Activated T-helper 1 cell treated with Interleukin-2 at 50 U/mL for 16 hours (primary cell): Measurements from ENCODE around the gene CDK2.
"Not testable (repeated sequence)": the region's sequence is repeated elsewhere in the genome, so short reads cannot be mapped to it uniquely, and the experiment has no call there.

Experiments
- DNase-seq: peaks from one replicate; pipeline ENCODE4 v3.0.0-alpha.2; 2020; ENCODE audit warnings: low read depth

The CDK2 gene

DNA sequence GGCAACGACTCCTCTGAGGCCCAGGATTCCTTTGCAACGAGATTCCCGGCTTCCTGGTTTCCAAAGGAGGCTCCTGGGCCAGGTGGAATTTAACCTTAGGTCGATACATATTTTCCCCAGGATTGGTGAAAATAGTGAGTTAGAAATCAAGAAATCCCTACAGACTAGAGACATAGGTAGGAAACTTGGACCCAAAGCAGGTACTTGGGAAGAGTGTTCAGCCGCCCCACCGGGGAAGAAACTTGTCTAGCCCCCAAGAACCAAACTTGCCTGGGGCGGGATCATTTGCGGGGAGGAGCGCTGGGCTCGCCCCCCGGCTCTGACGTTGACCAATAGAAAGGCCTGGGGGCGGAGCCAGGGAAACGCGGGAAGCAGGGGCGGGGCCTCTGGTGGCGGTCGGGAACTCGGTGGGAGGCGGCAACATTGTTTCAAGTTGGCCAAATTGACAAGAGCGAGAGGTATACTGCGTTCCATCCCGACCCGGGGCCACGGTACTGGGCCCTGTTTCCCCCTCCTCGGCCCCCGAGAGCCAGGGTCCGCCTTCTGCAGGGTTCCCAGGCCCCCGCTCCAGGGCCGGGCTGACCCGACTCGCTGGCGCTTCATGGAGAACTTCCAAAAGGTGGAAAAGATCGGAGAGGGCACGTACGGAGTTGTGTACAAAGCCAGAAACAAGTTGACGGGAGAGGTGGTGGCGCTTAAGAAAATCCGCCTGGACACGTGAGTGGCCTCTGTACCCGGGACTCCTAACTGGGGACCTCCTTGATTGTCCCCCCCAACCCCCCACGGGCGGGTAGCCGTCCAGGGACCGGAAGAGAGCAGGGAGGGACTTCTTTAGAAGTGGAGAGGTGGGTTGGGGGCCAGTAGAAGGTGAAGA, at the start of gene CDK2:
Gene CDK2 (plus strand): TSS at position 423 of the 874 bp plus-strand sequence. CDS start 179 bp downstream, at position 602.
- DNase-seq: peak; percentile 78

DNA sequence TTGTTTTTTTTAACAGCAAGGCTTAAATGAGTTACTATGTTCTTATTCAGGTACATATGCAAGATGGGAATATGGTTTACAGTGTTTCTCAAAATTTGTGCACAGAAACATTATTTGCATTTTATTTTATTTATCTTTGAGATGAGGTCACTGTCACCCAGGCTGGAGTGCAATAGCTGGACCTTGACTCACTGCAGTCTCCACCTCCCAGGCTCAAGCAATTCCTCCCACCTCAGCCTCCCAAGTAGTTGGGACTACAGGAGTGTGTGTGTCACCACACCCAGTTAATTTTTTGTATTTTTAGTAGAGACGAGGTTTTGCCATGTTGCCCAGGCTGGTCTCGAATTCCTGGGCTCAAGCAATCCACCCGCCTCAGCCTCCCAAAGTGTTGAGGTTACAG, 47.6 kb upstream of the CDK2 start:
- not testable (repeated sequence) for DNase-seq

DNA sequence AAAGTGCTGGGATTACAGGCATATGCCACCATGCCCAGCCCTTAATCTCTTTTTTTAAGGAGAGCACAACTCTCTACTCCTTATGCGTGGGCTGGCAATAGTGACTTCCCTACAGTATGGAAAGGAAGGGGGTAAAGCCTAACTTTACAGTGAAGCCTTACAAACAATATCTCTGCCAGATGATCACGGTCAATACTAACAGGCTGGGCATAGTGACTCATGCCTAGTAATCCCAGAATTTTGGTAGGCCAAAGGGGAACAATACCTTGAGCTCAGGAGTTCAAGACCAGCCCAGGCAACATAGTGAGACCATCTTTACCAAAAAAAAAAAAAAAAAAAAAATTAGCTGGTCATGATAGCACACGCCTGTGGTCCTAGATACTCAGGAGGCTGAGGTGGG, 44.5 kb upstream of the CDK2 start:
- DNase-seq: no peak

DNA sequence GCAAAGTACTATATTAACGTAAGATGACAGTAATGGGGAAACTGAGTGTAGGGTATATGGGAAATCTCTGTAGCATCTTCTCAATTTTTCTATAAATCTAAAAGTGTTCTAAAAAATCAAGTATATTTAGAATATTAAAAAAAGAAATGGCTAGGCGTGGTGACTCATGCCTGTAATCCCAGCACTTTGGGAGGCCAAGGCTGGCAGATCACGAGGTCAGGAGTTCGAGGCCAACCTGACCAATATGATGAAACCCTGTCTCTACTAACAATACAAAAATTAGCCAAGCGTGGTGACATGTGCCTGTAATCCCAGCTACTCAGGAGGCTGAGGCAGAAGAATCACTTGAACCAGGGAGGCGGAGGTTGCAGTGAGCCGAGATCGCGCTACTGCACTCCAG, 43.0 kb upstream of the CDK2 start:
- not testable (repeated sequence) for DNase-seq

DNA sequence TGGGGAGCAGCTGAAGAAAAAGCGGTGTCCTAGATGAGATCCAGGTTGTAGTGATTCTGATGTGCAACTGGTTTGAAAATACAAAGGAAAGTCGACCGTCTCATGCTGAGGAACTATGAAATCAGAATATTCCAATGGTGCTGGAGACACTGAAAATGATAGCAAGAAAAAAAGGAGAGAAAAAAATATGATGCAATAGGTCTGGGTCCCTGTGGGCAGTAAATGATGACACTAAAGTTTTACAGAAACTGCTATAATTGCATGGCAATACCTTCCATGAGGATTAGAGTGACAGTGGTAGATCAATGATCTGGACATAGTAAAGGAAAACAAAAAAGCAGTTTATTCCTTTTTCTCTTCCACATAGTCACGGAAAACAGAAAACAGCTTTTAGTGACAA, 41.3 kb upstream of the CDK2 start:
- DNase-seq: no peak

DNA sequence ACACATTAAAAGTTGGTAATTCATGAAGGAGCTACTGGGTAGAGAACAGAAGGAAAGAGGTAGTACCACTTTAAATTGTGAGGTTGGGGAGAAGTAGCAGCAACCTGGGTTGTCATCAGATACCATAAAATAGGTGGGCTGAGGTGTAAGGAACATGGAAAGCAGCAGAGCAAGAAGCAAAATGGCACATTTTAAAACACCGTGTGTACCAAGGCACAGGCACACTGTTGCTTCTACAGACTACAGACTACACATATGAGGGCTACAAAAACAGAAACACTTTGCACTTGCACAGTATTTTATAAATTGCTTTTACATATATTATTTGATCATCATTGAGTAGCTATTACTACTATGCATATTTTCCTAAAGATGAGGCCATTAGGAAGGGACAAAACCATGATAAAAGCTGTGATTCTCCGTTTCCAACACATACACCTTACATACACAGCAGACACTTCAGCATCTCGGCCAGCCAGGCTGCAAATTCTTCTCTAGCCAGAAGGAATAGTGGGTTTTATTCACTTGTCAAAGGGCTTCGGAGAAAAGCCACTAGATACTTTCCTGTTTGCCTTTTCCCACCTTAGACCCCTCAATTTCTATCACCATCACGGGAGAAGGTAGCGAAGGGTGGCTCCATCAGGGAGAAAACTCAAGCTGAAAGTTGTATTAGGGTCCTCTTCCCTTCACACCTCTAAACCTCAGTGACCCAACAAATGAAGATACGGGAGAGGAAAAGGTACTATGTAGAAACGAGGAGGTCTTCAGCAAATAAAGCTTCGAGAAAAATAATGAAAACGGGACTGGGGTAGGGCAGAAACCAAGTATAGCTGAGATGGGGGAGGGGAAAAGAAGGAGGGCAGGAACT, 40.5 kb upstream of the CDK2 start:
- no peak for DNase-seq

DNA sequence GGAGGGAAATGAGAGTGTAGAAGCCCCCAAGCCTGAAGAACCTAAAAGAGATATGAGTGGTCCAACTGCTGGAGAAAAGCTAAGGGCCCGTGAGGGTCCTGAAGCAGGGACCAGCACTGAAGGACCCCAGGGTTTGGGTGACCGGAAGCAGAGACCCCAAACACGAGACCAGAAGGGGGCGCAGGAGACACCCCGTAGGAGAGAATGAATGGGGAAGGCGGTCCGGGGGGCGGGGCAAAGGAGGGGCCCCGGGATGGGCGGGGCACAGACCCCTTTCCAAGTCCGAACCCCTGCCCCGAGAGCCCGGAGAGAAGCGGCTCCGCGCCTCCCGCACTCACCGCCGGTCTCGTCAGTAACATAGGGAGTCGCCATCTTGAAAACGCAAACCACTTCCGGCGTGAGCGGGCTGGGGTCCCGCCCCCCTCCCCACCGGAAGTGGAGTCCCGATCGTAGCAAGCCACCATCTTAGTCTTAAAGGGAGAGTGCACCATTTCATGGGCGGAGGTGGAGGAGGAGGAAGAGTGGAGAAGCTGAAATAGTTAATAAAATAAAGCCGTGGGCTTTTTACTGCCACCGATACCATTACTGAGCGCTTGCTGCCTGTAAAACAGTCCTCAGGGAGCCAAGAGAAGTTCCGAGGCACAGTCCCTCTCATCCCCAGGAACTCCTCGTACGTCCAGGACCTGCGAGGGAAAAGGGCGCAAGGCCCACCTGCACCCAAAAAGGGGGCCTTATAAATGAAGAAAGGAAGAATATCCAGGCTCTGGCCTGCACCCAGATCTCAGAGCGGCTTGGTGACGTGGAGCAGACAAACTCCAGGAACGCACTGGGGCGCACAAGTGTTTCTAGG, 39.7 kb upstream of the CDK2 start:
- peak; percentile 87 for DNase-seq

DNA sequence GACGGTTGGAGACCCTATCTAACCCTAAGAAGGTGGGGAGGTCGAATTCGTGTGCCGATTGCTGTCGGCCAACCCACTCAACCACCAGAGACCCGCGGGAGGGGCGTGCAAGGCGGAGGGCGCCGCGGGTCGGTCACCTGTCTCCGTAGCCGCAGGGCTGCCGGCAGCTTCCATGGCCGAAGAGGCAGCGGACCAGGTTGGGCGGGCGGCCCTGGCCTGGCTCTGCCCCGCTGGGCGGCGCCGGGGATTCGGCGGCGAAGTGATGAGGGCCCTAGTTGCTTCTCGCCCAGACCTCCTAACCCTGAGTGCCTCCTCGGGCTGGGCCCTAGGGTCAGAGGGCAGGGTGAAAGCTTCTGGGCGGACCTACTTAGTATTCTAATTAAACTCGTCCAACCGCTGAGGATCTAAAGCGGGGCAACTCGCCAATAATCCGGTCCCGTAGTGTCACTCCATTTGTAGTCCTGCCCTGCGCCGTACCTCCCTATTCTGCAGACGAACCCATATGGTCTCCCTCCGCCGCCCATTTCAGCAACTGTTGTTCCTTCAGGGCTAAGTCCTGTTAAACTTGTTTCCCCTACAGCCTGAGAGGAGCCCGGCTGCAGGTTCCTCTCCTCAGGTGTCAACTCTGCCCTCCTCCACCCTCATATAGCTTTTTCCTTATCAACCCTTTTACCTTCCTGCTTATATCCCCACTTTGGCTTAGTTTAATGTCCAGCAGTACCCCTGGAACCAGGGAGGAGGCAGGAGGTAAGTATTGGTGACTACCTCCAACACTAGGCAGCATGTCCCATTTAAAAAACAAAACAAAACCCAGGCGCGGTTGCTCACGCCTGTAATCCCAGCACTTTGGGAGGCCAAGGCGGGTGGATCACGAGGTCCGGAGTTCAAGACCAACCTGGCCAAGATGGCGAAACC, 38.8 kb upstream of the CDK2 start, which contains the start of gene PYM1:
Gene PYM1 (minus strand): TSS at position 307 of the 915 bp plus-strand sequence. CDS start 133 bp downstream, at position 174.
- peak; percentile 55 for DNase-seq

DNA sequence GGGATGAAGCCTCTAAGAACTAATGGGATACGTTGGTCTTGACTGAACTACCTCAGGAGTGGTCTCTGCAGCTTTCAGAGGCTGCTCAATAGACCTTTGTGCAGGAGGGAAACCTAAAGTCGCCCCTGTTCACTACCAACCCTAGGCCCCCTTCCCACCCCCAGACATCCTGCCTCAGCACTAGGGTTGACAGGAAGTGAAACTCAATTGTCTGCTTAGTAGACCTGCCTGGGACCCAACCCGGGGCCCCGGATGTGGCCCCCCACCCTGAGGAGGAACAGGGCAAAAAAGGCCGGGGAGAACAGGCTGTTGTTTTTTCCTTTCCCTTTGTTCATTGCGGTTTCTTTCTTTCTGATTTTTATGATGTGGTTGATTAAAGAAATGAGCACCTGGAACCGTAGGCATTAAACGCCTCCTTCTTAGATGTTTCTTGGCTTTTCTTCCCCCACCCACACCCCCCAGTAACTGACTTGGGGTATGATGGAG, 37.3 kb upstream of the CDK2 start:
- peak; percentile 87 for DNase-seq

DNA sequence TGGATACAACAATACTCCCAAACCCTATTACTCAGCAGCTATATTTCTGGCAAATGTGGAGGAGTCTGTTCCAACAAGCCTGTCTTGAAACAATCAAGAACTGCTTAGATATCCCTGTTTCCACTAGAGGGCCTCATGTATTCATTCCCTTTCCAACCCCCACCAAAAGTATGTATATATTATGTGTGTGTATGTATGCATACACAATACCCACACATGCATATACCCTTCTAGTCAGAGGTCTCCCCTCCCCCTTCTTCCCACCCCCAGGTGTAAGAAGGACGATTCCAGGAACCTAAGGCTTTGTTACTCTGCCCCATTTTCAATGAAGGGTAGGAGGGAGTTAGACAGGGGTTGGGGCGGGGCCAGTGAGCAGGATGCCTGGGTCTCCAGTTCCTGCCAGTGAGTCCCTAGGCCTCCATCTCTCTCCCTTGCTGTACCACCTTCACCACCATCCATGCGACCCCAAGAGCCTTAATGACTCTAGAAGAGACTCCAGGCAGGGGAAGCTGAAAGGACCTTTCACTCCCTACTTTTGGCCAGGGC, 35.8 kb upstream of the CDK2 start, which contains the start of gene DGKA:
Gene DGKA (plus strand): TSS at position 392 of the 546 bp plus-strand sequence. CDS start 5,342 bp downstream, outside the sequence.
- DNase-seq: peak; percentile 66

DNA sequence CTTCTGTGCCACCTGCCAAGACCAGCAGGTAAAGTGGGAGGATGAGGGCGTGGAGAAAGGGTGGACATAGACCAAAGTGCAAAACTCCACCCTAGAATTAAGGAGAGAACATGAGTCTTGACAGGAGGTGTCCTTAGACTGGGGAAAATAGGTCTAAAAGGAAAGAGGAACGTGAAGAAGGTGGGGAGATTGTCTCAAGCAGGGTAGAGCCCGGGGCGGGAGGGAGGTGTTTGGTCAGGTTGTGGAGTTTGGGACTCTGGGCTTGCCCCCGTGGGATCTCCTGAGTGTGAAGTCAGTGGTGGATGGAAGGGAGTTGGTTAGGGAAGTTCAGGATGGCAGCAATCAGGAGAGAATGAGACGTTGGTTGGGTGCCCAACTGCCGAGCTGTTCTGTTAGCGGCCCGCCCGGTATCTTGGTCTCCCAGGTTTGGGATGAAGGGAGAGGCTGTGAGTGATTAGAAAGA, 35.3 kb upstream of the CDK2 start:
- no peak for DNase-seq

DNA sequence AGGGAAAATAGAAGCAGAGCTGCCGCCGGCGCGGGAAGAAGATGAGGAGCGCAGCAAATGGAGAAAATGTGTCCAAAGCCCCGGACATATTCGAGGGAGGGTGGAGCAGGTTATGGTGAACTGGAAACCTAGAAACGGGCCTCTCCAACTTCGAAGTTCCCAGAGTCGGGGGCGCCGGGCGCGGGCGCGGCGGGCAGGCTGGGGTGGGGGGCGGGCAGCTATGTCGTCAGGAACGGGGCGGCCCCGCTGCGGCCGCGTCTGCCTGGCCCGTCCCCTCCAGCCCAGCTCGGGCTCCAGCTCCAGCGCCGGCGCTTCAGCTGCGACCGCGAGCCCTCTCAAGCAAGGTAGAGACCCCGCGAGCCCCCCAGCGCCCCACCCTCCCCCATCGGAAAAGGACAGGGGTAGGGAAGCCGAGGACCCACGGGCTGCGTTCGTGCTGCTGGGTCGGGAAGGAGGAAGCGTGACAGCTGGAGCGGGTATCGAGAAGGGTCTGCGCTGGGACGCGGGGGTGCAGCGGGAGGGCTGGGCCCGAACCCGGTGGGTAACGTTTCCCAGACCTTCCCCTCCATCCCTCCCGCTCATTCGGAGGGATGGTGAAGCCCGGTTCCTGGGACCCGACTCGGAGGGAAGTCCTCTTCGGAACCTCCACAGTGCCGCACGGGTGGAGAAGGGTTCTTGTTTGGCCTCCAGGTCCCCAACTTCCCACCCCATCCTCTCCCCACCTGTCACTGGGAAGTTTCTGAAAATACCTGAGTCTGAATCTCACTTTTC, 34.7 kb upstream of the CDK2 start:
- DNase-seq: no peak

DNA sequence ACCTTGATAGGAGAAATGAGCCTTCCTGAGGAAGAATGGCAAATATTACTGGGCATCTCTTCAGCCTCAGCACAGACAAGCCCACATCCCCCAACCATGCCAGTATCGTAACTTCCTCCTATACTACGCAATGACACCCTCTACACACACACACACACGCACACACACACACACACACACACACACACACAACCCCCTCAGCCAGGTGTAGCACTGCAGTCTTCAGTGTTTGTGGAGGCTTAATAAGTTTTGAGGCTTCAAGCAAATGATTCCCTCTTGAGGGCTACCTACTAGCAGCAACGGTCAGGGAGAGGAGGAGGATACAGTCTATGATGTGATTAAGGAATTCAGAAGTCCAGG, 34.1 kb upstream of the CDK2 start:
- DNase-seq: peak; percentile 26

DNA sequence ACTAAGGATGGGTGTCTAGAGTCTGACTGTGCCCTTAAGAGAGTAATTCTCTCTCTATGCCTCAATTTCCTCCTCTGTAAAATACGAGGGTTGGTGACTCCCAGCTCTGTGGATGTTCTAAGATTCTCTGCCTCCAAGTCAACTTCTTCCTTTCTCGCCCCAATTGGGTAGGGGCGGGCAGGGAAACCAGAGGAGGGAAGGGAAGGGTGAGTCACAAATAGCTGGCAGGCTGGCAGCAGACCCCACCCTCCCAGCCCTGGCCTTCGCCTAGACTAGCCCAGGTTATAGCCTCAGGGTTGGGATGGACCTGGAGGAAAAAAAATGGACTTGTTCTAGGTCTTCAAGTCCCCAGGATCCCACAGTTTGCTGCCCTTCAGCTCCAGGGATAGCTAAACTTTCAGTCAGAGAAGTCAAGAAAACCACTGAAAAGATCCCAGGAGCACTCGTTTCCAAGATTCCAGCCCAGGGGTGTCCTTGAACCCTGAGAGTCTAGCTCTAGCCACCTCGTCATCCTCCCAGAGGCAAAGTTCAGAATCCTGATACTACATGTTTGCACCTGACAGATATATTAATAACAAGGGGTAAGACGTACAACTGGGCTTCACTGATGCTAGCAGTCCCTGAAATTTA, 33.3 kb upstream of the CDK2 start:
- DNase-seq: no peak

DNA sequence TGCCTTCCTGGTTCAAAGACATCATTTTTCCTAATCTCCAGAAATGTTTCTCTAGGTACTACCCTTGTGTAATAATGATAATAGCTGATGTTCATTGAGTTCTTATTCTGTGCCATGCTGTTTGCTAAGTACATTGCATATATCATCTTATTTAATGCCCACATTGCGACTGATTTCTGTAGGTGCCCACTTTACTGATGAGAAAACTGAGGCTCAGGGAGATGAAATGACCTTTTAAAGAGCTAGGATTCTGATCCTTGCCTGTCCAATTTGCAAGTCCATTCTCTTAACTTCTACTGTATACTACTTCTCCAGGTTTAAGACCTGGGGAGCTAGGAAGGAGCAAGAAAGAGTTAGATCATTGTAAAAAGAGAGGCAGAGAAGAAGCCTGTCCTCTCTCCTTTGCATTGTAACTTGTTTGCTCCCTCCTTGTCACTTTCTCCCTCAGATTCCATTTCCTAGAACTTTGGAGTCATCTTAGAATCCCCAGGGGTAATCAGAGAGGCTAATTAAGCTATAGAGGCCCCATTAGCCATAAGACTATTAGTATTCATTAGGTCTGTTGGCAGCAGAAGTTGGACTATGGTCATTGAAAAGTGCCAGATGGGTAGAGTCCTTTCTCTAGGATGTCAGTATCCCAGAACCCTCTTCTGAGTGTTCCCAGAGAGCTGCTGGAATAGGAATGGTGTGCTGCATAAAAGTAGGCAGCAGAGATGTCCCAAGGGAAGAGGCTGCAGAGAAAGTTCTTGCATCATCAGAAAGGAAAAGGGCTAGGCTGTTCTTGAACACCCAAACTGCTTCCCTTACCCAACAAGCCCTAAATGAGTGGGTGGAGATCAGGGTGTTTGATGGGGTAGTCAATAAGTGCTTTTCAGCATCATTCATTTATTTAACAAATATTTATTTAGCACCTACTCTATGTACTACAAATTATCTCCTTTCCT, 32.6 kb upstream of the CDK2 start:
- no peak for DNase-seq

DNA sequence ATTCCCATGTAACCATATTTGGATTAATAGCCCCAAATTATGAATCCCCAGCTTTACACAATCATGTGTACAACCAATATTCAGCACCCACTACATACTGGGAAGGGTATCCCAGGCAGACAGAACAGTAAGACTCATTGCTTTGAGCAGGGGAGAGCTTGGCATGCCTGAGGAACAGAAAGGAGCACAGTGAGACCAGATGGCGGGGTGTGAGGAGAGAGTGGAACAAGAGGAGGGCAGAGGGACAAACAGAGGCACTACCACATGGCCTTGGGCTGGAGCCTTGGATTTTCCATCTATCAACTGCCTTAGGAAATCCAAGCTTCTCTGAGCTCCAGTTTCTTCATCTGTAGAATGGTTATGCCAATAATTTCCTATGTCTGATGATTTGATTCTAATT, 31.9 kb upstream of the CDK2 start:
- DNase-seq: no peak

DNA sequence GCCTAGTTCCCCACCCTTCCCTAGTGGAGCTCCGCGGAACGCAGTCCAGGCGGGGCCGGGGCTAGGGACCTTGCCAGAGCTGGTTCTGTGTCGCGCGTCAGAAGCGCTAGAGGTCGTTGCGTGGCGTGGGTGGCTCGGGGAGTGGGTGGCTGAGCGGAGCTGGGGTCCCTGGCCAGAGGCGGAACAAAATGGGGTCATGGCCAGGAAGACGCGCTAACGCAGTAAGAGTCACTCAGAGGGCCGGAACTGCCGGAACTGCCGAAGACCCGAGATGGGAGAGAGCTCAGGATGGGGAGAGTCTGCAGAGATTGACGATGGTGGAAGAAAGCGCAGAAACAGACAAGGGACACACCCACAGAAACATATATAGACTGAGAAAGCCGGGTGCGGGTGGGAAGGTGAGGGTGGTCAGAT, 30.9 kb upstream of the CDK2 start:
- no peak for DNase-seq

DNA sequence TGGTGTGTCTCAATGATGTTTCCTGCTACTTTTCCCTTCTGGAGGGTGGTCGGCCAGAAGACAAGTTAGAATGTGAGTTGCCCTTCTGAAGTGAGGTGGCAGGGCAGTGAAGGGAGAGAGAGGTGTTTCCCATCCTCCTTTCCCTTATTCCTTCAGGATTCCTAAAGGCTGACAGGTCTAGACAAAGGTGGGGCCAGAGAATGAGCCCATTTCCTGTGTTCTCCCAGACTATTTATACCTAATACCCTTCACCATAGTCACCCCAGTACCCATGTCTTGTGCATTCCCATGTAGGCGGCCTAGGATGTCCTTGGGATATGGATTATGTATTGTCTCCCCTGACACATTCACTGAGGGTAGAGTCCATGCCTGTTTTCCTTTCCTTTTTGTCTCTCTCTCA, 28.6 kb upstream of the CDK2 start:
- DNase-seq: no peak
